ENCODE measurements around the gene FN3K. TPM values are rescaled to one million over a fixed set of nuclear protein-coding genes. Genes with fewer than 3 reads are reported as not detected.

Gene FN3K
- total and polyA plus RNA-seq, 2 of the 13 experiments (the other 11 are each of a cell fraction or from before 2014, with no cell fraction given) = 3.5 to 12.2 TPM

DNA sequence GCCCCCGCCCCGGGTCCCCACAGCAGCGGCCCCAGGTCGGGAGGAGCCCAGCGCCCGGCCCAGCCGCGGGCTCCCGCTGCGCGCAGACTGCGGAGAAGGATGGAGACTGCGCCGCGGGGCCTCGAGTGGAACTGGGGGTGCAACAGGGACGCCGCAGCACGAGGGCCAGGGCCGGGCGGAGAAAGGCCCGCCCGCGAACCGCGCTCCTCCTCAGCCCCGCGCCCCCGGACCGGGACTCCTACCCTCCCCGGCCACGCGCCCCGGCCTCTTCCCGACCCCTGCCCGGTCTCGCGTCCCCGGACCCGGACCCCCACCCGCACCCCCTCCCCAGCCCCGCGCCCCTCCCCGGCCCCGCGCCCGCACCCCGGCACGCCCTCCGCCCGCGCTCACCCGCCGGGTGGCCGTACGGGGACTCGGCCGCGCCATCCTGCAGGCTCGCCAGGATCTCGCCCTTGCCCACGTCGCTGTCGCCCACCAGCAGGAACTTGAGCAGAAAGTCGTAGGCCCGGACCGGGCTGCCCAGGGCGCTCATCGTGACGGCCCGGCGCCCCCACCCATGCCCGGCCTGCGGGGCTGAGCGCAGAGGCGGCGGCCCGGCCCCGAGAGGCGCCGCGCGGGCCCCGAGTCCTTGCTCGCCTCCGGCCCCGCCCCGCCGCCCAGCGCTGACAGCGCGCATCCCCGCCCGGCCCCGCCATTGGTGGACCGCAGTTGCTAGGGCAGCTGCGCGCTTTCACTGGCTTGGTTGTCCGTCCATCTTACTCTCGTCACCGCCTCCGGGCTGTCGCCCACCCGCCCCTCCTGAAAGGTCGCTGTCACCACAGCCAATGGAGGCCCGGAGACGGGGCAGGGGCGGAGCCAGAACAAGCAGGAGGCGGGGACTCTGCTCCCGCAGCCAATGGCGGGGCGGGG is 37.1 kb upstream of the FN3K start, which contains the start of gene RAB40B (continued):
- no peak for TF ChIP-seq KDM4B (CRISPR knock-in tag; IDR thresholded peaks at IDR 0.05)
- TF ChIP-seq, protein P1, sequence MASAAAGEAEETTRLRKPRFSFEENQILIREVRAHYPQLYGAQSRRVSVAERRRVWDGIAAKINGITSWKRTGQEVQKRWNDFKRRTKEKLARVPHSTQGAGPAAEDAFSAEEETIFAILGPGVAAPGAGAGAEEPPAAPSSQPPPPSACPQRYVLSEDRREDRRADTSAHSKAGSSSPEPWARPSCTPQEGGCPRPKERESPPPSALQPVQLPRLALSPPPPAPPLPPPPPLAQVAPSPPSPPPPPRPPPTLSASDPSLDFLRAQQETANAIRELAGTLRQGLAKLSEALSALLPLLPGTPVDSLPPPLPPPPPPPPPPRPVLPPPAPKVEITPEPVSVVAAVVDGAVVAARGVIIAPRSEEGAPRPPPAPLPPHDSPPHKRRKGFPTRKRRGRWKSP (CRISPR knock-in tag; IDR thresholded peaks at IDR 0.05) = no peak; the same call in 1 of the 2 replicates
- TF ChIP-seq, protein P2, sequence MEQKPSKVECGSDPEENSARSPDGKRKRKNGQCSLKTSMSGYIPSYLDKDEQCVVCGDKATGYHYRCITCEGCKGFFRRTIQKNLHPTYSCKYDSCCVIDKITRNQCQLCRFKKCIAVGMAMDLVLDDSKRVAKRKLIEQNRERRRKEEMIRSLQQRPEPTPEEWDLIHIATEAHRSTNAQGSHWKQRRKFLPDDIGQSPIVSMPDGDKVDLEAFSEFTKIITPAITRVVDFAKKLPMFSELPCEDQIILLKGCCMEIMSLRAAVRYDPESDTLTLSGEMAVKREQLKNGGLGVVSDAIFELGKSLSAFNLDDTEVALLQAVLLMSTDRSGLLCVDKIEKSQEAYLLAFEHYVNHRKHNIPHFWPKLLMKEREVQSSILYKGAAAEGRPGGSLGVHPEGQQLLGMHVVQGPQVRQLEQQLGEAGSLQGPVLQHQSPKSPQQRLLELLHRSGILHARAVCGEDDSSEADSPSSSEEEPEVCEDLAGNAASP (CRISPR knock-in tag; IDR thresholded peaks at IDR 0.05; ENCODE audit: borderline replicate concordance) = no peak
- TF ChIP-seq ZKSCAN1 (IDR thresholded peaks at IDR 0.05; ENCODE audit: low read length) = no peak
- TF ChIP-seq IRF2 (CRISPR knock-in tag; IDR thresholded peaks at IDR 0.05) = no peak
- TF ChIP-seq, protein P3, sequence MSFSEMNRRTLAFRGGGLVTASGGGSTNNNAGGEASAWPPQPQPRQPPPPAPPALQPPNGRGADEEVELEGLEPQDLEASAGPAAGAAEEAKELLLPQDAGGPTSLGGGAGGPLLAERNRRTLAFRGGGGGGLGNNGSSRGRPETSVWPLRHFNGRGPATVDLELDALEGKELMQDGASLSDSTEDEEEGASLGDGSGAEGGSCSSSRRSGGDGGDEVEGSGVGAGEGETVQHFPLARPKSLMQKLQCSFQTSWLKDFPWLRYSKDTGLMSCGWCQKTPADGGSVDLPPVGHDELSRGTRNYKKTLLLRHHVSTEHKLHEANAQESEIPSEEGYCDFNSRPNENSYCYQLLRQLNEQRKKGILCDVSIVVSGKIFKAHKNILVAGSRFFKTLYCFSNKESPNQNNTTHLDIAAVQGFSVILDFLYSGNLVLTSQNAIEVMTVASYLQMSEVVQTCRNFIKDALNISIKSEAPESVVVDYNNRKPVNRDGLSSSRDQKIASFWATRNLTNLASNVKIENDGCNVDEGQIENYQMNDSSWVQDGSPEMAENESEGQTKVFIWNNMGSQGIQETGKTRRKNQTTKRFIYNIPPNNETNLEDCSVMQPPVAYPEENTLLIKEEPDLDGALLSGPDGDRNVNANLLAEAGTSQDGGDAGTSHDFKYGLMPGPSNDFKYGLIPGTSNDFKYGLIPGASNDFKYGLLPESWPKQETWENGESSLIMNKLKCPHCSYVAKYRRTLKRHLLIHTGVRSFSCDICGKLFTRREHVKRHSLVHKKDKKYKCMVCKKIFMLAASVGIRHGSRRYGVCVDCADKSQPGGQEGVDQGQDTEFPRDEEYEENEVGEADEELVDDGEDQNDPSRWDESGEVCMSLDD (CRISPR knock-in tag; IDR thresholded peaks at IDR 0.05; ENCODE audit: borderline replicate concordance) = peak; percentile 60; the same call in 1 of the 2 replicates
- no peak for TF ChIP-seq POGZ (CRISPR knock-in tag; IDR thresholded peaks at IDR 0.05)
- TF ChIP-seq GATAD1 (CRISPR knock-in tag; IDR thresholded peaks at IDR 0.05) = no peak
- TF ChIP-seq, protein P4, sequence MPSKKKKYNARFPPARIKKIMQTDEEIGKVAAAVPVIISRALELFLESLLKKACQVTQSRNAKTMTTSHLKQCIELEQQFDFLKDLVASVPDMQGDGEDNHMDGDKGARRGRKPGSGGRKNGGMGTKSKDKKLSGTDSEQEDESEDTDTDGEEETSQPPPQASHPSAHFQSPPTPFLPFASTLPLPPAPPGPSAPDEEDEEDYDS (CRISPR knock-in tag; IDR thresholded peaks at IDR 0.05) = peak; percentile 55; the same call in 1 of the 2 replicates
- TF ChIP-seq, protein P5, sequence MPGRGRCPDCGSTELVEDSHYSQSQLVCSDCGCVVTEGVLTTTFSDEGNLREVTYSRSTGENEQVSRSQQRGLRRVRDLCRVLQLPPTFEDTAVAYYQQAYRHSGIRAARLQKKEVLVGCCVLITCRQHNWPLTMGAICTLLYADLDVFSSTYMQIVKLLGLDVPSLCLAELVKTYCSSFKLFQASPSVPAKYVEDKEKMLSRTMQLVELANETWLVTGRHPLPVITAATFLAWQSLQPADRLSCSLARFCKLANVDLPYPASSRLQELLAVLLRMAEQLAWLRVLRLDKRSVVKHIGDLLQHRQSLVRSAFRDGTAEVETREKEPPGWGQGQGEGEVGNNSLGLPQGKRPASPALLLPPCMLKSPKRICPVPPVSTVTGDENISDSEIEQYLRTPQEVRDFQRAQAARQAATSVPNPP (CRISPR knock-in tag; IDR thresholded peaks at IDR 0.05) = no peak
- TF ChIP-seq, protein P6, sequence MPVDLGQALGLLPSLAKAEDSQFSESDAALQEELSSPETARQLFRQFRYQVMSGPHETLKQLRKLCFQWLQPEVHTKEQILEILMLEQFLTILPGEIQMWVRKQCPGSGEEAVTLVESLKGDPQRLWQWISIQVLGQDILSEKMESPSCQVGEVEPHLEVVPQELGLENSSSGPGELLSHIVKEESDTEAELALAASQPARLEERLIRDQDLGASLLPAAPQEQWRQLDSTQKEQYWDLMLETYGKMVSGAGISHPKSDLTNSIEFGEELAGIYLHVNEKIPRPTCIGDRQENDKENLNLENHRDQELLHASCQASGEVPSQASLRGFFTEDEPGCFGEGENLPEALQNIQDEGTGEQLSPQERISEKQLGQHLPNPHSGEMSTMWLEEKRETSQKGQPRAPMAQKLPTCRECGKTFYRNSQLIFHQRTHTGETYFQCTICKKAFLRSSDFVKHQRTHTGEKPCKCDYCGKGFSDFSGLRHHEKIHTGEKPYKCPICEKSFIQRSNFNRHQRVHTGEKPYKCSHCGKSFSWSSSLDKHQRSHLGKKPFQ (CRISPR knock-in tag; IDR thresholded peaks at IDR 0.05; ENCODE audit: insufficient replicate concordance) = no peak
- TF ChIP-seq AHR (CRISPR knock-in tag; IDR thresholded peaks at IDR 0.05) = no peak
- no peak for TF ChIP-seq BHLHE40 (IDR thresholded peaks at IDR 0.05; ENCODE audit: low read length)
- no peak for TF ChIP-seq ZFP1 (CRISPR knock-in tag; IDR thresholded peaks at IDR 0.05)
- TF ChIP-seq, protein P7, sequence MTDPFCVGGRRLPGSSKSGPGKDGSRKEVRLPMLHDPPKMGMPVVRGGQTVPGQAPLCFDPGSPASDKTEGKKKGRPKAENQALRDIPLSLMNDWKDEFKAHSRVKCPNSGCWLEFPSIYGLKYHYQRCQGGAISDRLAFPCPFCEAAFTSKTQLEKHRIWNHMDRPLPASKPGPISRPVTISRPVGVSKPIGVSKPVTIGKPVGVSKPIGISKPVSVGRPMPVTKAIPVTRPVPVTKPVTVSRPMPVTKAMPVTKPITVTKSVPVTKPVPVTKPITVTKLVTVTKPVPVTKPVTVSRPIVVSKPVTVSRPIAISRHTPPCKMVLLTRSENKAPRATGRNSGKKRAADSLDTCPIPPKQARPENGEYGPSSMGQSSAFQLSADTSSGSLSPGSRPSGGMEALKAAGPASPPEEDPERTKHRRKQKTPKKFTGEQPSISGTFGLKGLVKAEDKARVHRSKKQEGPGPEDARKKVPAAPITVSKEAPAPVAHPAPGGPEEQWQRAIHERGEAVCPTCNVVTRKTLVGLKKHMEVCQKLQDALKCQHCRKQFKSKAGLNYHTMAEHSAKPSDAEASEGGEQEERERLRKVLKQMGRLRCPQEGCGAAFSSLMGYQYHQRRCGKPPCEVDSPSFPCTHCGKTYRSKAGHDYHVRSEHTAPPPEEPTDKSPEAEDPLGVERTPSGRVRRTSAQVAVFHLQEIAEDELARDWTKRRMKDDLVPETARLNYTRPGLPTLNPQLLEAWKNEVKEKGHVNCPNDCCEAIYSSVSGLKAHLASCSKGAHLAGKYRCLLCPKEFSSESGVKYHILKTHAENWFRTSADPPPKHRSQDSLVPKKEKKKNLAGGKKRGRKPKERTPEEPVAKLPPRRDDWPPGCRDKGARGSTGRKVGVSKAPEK (CRISPR knock-in tag; IDR thresholded peaks at IDR 0.05; ENCODE audit: borderline replicate concordance) = no peak
- TF ChIP-seq NONO (IDR thresholded peaks at IDR 0.05) = no peak
- TF ChIP-seq NONO (CRISPR knock-in tag; conservative IDR thresholded peaks at IDR 0.05) = no peak
